IMR-90 (cell line): ENCODE measurements around the gene MTUS2. TPM values are rescaled to one million over a fixed set of nuclear protein-coding genes. Genes with fewer than 3 reads are reported as not detected.

Experiments
- ATAC-seq: fragments of 200-7000 bp; cut with Tn5 transposase; 2 replicates; pipeline ENCODE4 v1.9.1; 2020; ENCODE audit warnings: low read depth, mild to moderate bottlenecking, moderate library complexity
- BruUV-seq: library from RNA; stranded (reverse); fragments of 400-500 nt; replicated peaks from 2 replicates; lab custom pipeline; 2021; lab: Mats Ljungman, UMichigan
- CTCF ChIA-PET: fragments of 300-600 bp; formaldehyde crosslinking; extraction: SDS; loops from one replicate; lab custom pipeline; 2021; ENCODE audit warnings: antibody characterized with exemption; lab: Yijun Ruan, JAX
- POLR2A ChIA-PET: fragments of 300-600 bp; sonication (Branson Sonifier 250); formaldehyde crosslinking; loops from one replicate; lab custom pipeline; 2022; ENCODE audit warnings: antibody characterized with exemption; ENCODE audit not compliant: unreplicated experiment; lab: Charles Lee
- DNase-seq: peaks from one replicate; pipeline ENCODE4 v3.0.0; 2013
- H2AFZ ChIP-seq: replicated peaks from 2 replicates; pipeline ENCODE3; 2013; ENCODE audit warnings: low read length, mild to moderate bottlenecking; ENCODE audit not compliant: poor library complexity
- H2AK5ac ChIP-seq: 2 replicates; pipeline ENCODE4 v1.6.1; 2013; ENCODE audit warnings: low read depth, low read length, inconsistent platforms
- H2AK9ac ChIP-seq: replicated peaks from 2 replicates; pipeline ENCODE3; 2013; ENCODE audit warnings: mild to moderate bottlenecking, low read depth, low read length, moderate library complexity; ENCODE audit not compliant: poor library complexity
- H2BK120ac ChIP-seq: 2 replicates; pipeline ENCODE4 v1.6.1; 2013; ENCODE audit warnings: low read depth, low read length, inconsistent platforms
- H2BK15ac ChIP-seq: 3 replicates; pipeline ENCODE4 v1.6.1; 2013; ENCODE audit warnings: low read depth, low read length, inconsistent platforms
- H2BK20ac ChIP-seq: 2 replicates; pipeline ENCODE4 v1.6.1; 2013; ENCODE audit warnings: low read depth, mild to moderate bottlenecking, inconsistent platforms, low read length, moderate library complexity
- H2BK5ac ChIP-seq: 2 replicates; pipeline ENCODE4 v1.6.1; 2013; ENCODE audit warnings: mild to moderate bottlenecking, low read depth, low read length, inconsistent platforms; ENCODE audit not compliant: poor library complexity, severe bottlenecking
- H3K14ac ChIP-seq: replicated peaks from 2 replicates; pipeline ENCODE4 v1.6.1; 2013; ENCODE audit warnings: low read depth, low read length, inconsistent platforms
- H3K18ac ChIP-seq: 2 replicates; pipeline ENCODE4 v1.6.1; 2013; ENCODE audit warnings: low read depth, low read length, control low read depth
- H3K23ac ChIP-seq: 2 replicates; pipeline ENCODE4 v1.6.1; 2013; ENCODE audit warnings: low read depth, low read length, inconsistent platforms
- H3K27ac ChIP-seq: 2 replicates; pipeline ENCODE4 v1.5.1; 2013; ENCODE audit warnings: mild to moderate bottlenecking, control low read depth, low read length; ENCODE audit not compliant: insufficient read depth
- H3K27me3 ChIP-seq: 2 replicates; pipeline ENCODE4 v1.6.1; 2013; ENCODE audit warnings: low read length; ENCODE audit not compliant: control insufficient read depth, insufficient read depth
- H3K36me3 ChIP-seq: 2 replicates; pipeline ENCODE4 v1.6.1; 2013; ENCODE audit warnings: low read length, mixed read lengths; ENCODE audit not compliant: control insufficient read depth, insufficient read depth
- H3K4ac ChIP-seq: 2 replicates; pipeline ENCODE4 v1.6.1; 2013; ENCODE audit warnings: low read depth, low read length, inconsistent platforms
- H3K4me1 ChIP-seq: 2 replicates; pipeline ENCODE4 v1.6.1; 2013; ENCODE audit warnings: low read length, mixed read lengths; ENCODE audit not compliant: control insufficient read depth, insufficient read depth
- H3K4me2 ChIP-seq: 2 replicates; pipeline ENCODE4 v1.6.1; 2013; ENCODE audit warnings: low read depth, mild to moderate bottlenecking, control low read depth, low read length, moderate library complexity
- H3K4me3 ChIP-seq: 2 replicates; pipeline ENCODE4 v1.5.1; 2013; ENCODE audit warnings: low read depth, mild to moderate bottlenecking, control low read depth, low read length, moderate library complexity; ENCODE audit not compliant: insufficient read depth
- H3K56ac ChIP-seq: 2 replicates; pipeline ENCODE4 v1.6.1; 2013; ENCODE audit warnings: low read length, inconsistent platforms; ENCODE audit not compliant: insufficient read depth; ENCODE audit errors: extremely low read depth
- H3K79me1 ChIP-seq, 2 experiments: 2 replicates each; pipeline ENCODE4 v1.6.1; 2013; ENCODE audit warnings: low read length in 2 of 2, inconsistent platforms in 1 of 2, low read depth in 1 of 2
- H3K9ac ChIP-seq: 2 replicates; pipeline ENCODE4 v1.6.1; 2013; ENCODE audit warnings: low read depth, low read length, control low read depth
- H3K9me1 ChIP-seq: 2 replicates; pipeline ENCODE4 v1.6.1; 2013; ENCODE audit warnings: low read length, inconsistent platforms; ENCODE audit not compliant: insufficient read depth
- H3K9me3 ChIP-seq: 2 replicates; pipeline ENCODE4 v1.6.1; 2013; ENCODE audit warnings: low read length; ENCODE audit not compliant: control insufficient read depth, insufficient read depth
- H4K20me1 ChIP-seq: 2 replicates; pipeline ENCODE4 v1.6.1; 2013; ENCODE audit warnings: low read length, inconsistent platforms; ENCODE audit not compliant: insufficient read depth
- H4K5ac ChIP-seq: 2 replicates; pipeline ENCODE4 v1.6.1; 2013; ENCODE audit warnings: mild to moderate bottlenecking, low read depth, low read length, control low read depth
- H4K8ac ChIP-seq, 2 experiments: 2 replicates each; pipeline ENCODE4 v1.6.1; 2013; ENCODE audit warnings: low read depth in 2 of 2, low read length in 2 of 2, control low read depth in 1 of 2, inconsistent platforms in 1 of 2
- H4K91ac ChIP-seq: 2 replicates; pipeline ENCODE4 v1.6.1; 2013; ENCODE audit warnings: low read depth, low read length, inconsistent platforms; ENCODE audit not compliant: insufficient read depth
- CEBPB ChIP-seq: IDR thresholded peaks from 2 replicates; pipeline ENCODE4 v1.6.1; 2012; ENCODE audit warnings: low read depth, low read length, improper control_type of control experiment
- CHD1 ChIP-seq: IDR thresholded peaks from 2 replicates; pipeline ENCODE4 v1.6.1; 2012; ENCODE audit warnings: low read depth, low read length, improper control_type of control experiment
- MAZ ChIP-seq: IDR thresholded peaks from 2 replicates; pipeline ENCODE4 v1.6.1; 2012; ENCODE audit warnings: low read depth, mild to moderate bottlenecking, low read length, improper control_type of control experiment, moderate library complexity, borderline replicate concordance
- NFE2L2 ChIP-seq: fragments of 150-350 bp; IDR thresholded peaks from 2 replicates; pipeline ENCODE4 v1.6.1; 2016; ENCODE audit warnings: low read depth, mild to moderate bottlenecking, low read length
- RCOR1 ChIP-seq: IDR thresholded peaks from 2 replicates; pipeline ENCODE4 v1.6.1; 2012; ENCODE audit warnings: mild to moderate bottlenecking, low read length, improper control_type of control experiment; ENCODE audit not compliant: insufficient replicate concordance
- RFX5 ChIP-seq: IDR thresholded peaks from 2 replicates; pipeline ENCODE4 v1.8.0; 2012; ENCODE audit warnings: low read depth, mild to moderate bottlenecking, low read length, moderate library complexity
- WGBS, 2 experiments: methylation state at CpG; one replicate each; pipeline versions ENCODE4 v1.1.5 to v1.1.7; 2013; ENCODE audit warnings: missing lambda C conversion rate in 2 of 2; ENCODE audit not compliant: insufficient read length in 1 of 2; ENCODE audit errors: extremely low coverage in 2 of 2; 5-methylcytosine and 5-hydroxymethylcytosine counted together
- dilution Hi-C: fragments of 300-500 bp; cut with HindIII; formaldehyde crosslinking; loops from one replicate; pipeline ENCODE4 v1.14.3; 2018; ENCODE audit warnings: low sequenced_read_pairs; ENCODE audit not compliant: unreplicated experiment
- in situ Hi-C: fragments of 300-500 bp; cut with MboI; formaldehyde crosslinking; loops from 3 replicates; pipeline ENCODE4 v1.14.3; 2019; ENCODE audit warnings: low sequenced_read_pairs, inconsistent platforms, mixed read lengths
- intact Hi-C: fragments of 100-400 bp; cut with micrococcal nuclease; formaldehyde crosslinking; loops from 2 replicates; pipeline ENCODE4 v1.10.0; 2022
- polyA plus RNA-seq, 3 experiments: library from polyadenylated mRNA; depleted of rRNA; stranded (reverse); fragments of >200 nt; gene quantifications; 2 replicates each; pipeline ENCODE4 v1.2.3, GENCODE V29; 2012; ENCODE audit warnings: low replicate concordance in 1 of 3
- total RNA-seq: library from RNA; depleted of rRNA; stranded (reverse); fragments of >200 nt; gene quantifications from 2 replicates; pipeline ENCODE4 v1.2.3, GENCODE V29; 2012

MTUS2 gene
- total and polyA plus RNA-seq, 2 of the 4 experiments (the other 2 are of a cell fraction), result under 0.01 to 0.02 TPM

DNA sequence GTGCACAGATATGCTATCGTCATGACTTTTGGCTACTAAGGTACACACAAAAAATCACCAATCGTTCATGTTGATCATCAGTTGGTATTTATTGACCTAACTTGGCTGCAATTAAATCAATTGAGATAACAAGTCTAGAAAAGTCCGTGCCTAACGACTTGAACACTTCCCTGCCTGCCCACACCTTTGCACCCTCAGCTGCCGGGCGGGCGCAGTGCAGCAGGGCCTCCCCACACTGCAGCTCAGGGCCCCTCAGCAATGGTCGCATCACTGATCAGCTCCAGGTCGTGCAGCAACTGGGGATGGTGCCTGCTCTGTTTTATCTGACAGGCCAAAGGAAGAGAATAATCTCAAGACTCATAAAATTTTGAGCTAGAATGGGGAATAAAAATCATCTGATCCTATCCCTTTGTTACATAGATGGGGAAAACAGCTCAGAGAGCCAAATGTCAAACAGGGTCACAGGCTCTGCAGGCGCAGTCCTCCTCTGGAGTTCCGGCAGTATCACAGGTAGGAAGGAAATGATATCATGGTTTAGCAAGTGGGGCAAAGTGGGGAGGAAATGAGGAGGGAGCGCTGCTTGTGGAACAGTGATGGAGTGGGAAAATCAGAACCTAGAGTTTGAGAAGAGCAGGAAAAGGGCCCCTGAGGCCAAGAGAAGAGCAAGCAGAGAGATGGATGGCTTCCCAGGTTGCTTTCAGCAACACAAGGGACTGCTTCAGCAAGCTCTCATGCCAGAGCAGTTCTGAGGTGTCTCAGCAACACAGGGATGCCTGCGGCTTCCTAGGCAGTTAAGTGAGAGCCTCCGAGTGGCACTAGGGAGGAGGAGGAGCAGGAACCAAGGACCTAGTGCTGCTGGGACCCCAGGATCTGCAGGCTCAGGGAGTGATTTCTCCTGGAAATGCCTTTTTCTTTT lies 717.9 kb downstream of the MTUS2 start (continued):
- TF ChIP-seq CEBPB, result no peak
- TF ChIP-seq NFE2L2, result no peak

DNA sequence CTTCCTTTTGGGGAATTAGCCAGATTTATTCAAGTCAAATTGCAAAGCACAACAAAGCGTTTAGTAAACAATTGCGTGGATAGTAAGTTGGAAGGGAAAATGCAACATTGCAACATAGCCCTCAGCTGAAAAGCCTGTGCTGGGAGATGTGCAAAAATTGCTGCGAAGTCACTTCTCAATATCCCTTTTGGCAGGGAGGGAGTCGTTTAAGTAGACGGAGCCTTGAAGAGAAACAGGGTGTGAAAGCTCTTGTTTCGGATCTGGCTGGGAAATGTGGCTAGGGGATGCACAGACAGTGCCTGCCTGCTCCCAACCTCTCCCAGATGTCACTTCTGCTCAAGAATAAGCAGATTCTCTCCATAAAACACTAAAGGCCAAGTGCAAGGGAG lies 718.5 kb downstream of the MTUS2 start:
- H2BK15ac ChIP-seq, result no peak overlapping the region
- intact Hi-C loops, result no loop called here
- H2BK120ac ChIP-seq, result no peak overlapping the region
- H2BK20ac ChIP-seq, result no peak overlapping the region
- H2BK5ac ChIP-seq, result no peak overlapping the region
- no peaks in the 10 kb centered on the region for H3K27me3 ChIP-seq
- 100% methylated on average over 1 of the region's 6 CpGs; no CpG with 5 or more reads in 1 of the 2 experiments for WGBS, 2 experiments
- H3K14ac ChIP-seq, result no peak overlapping the region
- ATAC-seq (no peak), DNase-seq (no peak)
- in situ Hi-C loops, result no loop called here
- CTCF ChIA-PET, result no interaction called here
- dilution Hi-C loops, result no loop called here
- H3K56ac ChIP-seq, result no peak overlapping the region
- no peak overlapping the region for H4K5ac ChIP-seq
- no peak overlapping the region for H4K91ac ChIP-seq
- no peak for TF ChIP-seq RFX5
- TF ChIP-seq MAZ, result no peak
- TF ChIP-seq RCOR1, result no peak
- TF ChIP-seq CHD1, result no peak
- H3K4me3 ChIP-seq, result no peak overlapping the region
- BruUV-seq, result no TSS peak
- POLR2A ChIA-PET, result no interaction called here
- H4K20me1 ChIP-seq, result peaks cover 55% of the 10 kb centered on the region
- H3K4me1 ChIP-seq, result peaks cover 4% of the 10 kb centered on the region; the same call in 1 of the 2 replicates
- H2AK5ac ChIP-seq, result no peak overlapping the region
- H3K27ac ChIP-seq, result no peak overlapping the region
- no peak overlapping the region for H3K4ac ChIP-seq
- no peak overlapping the region for H4K8ac ChIP-seq
- no peak overlapping the region for H3K18ac ChIP-seq
- no peak overlapping the region for H2AK9ac ChIP-seq
- no peak overlapping the region for H2AFZ ChIP-seq
- H3K9me1 ChIP-seq, result peaks cover 23% of the 10 kb centered on the region; the same call in 1 of the 2 replicates
- no peaks in the 10 kb centered on the region for H3K9me3 ChIP-seq
- H3K23ac ChIP-seq, result no peak overlapping the region
- no peak overlapping the region for H3K9ac ChIP-seq
- peaks cover 59 to 82% of the 10 kb centered on the region in 2 experiments for H3K79me1 ChIP-seq
- H3K36me3 ChIP-seq, result peaks cover 13% of the 10 kb centered on the region
- H3K4me2 ChIP-seq, result no peak overlapping the region
